Neural crest cell (in vitro differentiated cells): ENCODE results near the gene CDK15. TPM values are rescaled to one million over a fixed set of nuclear protein-coding genes. Genes with fewer than 3 reads are reported as not detected.

Source experiments
- DNase-seq: peaks from one replicate; pipeline ENCODE4 v3.0.0; 2021; ENCODE audit warnings: low read depth, mixed read lengths, low spot score
- H3K27ac Mint-ChIP-seq: one replicate; pipeline ENCODE4 v1.8.0; 2021; ENCODE audit warnings: mild to moderate bottlenecking, mixed read lengths; ENCODE audit not compliant: unreplicated experiment
- H3K27me3 Mint-ChIP-seq: 2 replicates; pipeline ENCODE4 v1.8.0; 2021; ENCODE audit warnings: low read depth, mild to moderate bottlenecking, mixed read lengths
- H3K36me3 Mint-ChIP-seq: 2 replicates; pipeline ENCODE4 v1.8.0; 2021; ENCODE audit warnings: low read depth, mild to moderate bottlenecking, mixed read lengths
- H3K4me1 Mint-ChIP-seq: 2 replicates; pipeline ENCODE4 v1.8.0; 2021; ENCODE audit warnings: mixed read lengths
- H3K4me3 Mint-ChIP-seq: one replicate; pipeline ENCODE4 v1.8.0; 2021; ENCODE audit warnings: mild to moderate bottlenecking, mixed read lengths
- H3K9me3 Mint-ChIP-seq: 2 replicates; pipeline ENCODE4 v1.8.0; 2021; ENCODE audit warnings: mixed read lengths
- CTCF ChIP-seq: fragments of 200-600 bp; sonication (generic); conservative IDR thresholded peaks from 2 replicates; pipeline ENCODE4 v1.5.0; 2021; ENCODE audit warnings: antibody characterized with exemption, mild to moderate bottlenecking
- total RNA-seq: library from RNA; stranded (reverse); gene quantifications from 2 replicates; pipeline ENCODE4 v1.2.1, GENCODE V29; 2021

CDK15 gene
- total RNA-seq, 1 donor from 2014 or later: not detected

- no peak for TF ChIP-seq CTCF
- no peak for DNase-seq
- Mint-ChIP-seq H3K4me3 (no peak overlapping the region), H3K36me3 (peaks cover 3% of the 10 kb centered on the region), H3K27ac (no peak overlapping the region), H3K9me3 (no peaks in the 10 kb centered on the region), H3K4me1 (no peaks in the 10 kb centered on the region), H3K27me3 (no peaks in the 10 kb centered on the region)
Observed at GRCh38 chr2:201916565-201916964, 110.2 kb downstream of the CDK15 start.

- no peaks in the 10 kb centered on the region for H3K4me1 Mint-ChIP-seq
- H3K9me3 Mint-ChIP-seq: no peaks in the 10 kb centered on the region
- no peak overlapping the region for H3K4me3 Mint-ChIP-seq
- H3K36me3 Mint-ChIP-seq: peaks cover 3% of the 10 kb centered on the region
- no peaks in the 10 kb centered on the region for H3K27me3 Mint-ChIP-seq
- no peak for DNase-seq
- no peak overlapping the region for H3K27ac Mint-ChIP-seq
- no peak for TF ChIP-seq CTCF
Observed at GRCh38 chr2:201918616-201919307, 112.4 kb downstream of the CDK15 start.

- Mint-ChIP-seq H3K4me3 (no peak overlapping the region), H3K27me3 (no peaks in the 10 kb centered on the region), H3K9me3 (no peaks in the 10 kb centered on the region), H3K36me3 (peaks cover 3% of the 10 kb centered on the region), H3K27ac (no peak overlapping the region), H3K4me1 (no peaks in the 10 kb centered on the region)
- no peak for DNase-seq
- no peak for TF ChIP-seq CTCF
Observed at GRCh38 chr2:201919308-201919634, 112.9 kb downstream of the CDK15 start.

- Mint-ChIP-seq H3K27ac (peak overlapping the region; percentile 78), H3K4me3 (no peak overlapping the region)
Observed at GRCh38 chr2:201923436-201924328, 117.3 kb downstream of the CDK15 start.

GRCh38 chr2:201924453-201924852, 118.1 kb downstream of the CDK15 start:
- DNase-seq: no peak
- H3K4me3 Mint-ChIP-seq: no peak overlapping the region
- no peak for TF ChIP-seq CTCF
- no peak overlapping the region for H3K27ac Mint-ChIP-seq
- no peaks in the 10 kb centered on the region for H3K27me3 Mint-ChIP-seq
- no peaks in the 10 kb centered on the region for H3K36me3 Mint-ChIP-seq
- no peaks in the 10 kb centered on the region for H3K4me1 Mint-ChIP-seq
- peaks cover 6% of the 10 kb centered on the region for H3K9me3 Mint-ChIP-seq

More at GRCh38 chr2:201923436-201924328, 117.3 kb downstream of the CDK15 start:
- H3K9me3 Mint-ChIP-seq: peaks cover 6% of the 10 kb centered on the region
- H3K36me3 Mint-ChIP-seq: no peaks in the 10 kb centered on the region
- DNase-seq: no peak
- no peaks in the 10 kb centered on the region for H3K4me1 Mint-ChIP-seq
- H3K27me3 Mint-ChIP-seq: no peaks in the 10 kb centered on the region
- no peak for TF ChIP-seq CTCF
